Measurements from ENCODE around the gene HSPB8.

Gene HSPB8

DNA sequence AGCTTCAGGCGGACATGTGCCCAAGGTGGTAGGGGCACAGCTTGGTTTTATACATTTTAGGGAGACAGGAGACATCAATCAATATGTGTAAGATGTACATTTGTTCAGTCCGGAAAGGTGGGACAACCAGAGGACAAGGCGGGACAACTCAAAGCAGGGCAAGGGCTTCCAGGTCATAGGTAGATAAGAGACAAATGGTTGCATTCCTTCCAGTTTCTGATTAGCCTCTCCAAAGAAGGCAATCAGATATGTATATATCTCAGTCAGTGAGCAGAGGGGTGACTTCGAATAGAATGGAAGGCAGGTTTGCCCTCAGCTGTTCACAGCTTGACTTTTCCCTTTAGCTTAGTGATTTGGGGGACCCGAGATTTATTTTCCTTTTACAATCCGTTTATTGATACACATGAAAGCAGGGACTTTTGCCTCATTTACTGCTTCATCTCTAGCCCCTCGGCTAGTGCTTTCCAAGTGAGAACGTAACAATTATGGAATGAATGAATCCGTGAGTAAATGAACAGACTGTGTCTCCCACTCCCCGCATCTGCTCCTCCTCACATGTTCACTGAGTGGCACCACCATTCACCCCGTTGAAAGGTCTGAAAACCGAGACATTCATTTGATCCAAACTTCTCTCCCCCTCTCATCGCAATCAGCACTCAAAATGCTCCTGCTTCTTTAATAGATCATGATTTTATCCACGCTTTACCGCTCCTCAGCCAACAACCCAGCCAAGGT lies 6.9 kb upstream of the HSPB8 start:
- DNase-seq = no peak

DNA sequence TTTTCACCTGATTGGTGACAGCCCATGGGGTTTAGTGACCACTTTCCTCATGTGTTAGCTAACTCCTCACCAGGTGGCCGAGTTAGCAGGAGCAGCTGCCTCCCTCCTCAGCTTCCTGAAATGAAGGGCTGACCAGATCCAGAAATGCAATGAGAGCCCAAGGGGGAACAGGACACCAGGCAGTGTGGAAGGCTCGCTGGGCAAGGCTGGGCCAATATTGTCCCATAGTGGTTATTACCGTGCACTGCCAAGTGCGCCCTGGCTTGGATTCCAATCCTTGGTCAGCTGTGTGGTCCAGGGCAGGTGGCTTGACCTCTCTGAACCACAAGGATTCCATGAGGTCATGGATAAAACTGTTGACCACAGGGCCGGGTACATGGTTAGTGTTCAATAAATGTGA lies 3.6 kb upstream of the HSPB8 start:
- no peak for DNase-seq

DNA sequence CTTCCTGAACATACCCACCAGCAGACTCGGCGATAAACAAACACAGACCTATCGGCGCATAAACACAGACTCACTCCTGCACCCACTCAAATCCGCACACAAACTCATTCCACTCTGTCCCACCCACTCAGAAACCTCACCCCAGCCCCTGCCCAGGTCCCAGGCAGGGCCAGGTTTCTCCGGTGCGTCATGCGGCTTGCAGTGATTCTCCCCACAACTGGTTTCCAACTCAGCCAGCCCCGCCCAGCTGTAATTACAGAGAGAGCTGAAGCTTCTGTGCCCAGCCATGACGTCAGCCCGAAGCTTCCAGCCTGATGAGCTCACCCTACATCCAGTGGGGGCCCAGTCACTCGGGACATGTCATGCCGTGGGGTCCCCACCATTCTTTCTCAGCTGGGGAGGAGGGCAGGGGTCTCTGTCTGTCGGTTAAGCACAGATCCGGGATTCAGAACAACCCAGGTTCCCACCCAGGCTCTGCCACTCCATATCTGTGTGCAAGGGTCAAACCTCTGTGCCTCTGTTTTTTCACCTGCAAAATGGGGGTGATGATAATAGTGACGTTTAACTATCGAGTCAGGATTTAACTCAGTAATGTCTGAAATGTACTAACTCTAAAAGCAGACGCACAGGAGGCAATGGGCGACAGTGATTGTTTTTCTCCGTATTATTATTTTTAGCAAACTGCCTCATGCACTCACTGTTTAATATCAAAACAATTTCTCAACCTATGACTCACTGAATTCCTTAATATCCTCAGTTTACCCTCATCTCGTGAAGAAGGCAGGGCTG lies 2.3 kb upstream of the HSPB8 start:
- no peak for DNase-seq

DNA sequence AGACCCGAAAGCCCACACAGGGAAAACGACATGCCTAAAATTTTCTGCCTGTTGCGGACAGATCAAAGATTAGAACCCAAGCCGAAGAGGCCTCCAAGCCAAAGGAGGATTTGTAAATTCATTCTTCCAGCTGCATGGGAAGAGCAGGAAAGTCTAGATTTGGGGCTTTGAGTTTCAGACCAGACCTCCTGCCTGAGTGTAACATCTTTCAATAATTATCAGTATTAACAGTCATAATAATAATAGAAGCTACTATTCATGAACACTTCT lies 1.7 kb upstream of the HSPB8 start:
- DNase-seq = no peak

DNA sequence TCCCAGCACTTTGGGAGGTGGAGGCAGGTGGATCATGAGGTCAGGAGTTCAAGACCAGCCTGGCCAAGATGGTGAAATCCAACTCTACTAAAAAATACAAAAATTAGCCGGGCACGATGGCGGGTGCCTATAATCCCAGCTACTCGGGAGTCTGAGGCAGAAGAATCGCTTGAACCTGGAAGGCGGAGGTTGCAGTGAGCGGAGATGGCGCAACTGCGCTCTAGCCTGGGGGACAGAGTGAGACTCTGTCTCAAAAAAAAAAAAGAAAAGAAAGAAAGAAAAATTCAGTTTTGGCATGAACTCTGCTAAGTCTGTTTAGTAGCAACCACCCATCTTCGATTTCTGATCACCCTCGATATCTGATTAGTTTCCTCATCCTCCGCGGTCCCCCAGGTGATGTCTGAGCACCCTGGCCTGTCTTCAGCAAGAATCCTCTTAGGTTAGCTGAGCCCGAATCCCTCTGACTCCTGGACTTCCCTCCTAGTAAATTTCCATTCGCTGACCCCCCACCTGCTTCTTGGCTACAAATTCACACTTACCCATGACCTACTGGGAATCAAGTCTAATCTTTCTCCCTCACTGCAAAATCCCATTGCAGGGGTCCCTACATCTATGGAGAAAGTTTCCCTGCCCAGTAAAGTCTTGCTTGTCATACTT lies 879 bp upstream of the HSPB8 start:
- DNase-seq = no peak

DNA sequence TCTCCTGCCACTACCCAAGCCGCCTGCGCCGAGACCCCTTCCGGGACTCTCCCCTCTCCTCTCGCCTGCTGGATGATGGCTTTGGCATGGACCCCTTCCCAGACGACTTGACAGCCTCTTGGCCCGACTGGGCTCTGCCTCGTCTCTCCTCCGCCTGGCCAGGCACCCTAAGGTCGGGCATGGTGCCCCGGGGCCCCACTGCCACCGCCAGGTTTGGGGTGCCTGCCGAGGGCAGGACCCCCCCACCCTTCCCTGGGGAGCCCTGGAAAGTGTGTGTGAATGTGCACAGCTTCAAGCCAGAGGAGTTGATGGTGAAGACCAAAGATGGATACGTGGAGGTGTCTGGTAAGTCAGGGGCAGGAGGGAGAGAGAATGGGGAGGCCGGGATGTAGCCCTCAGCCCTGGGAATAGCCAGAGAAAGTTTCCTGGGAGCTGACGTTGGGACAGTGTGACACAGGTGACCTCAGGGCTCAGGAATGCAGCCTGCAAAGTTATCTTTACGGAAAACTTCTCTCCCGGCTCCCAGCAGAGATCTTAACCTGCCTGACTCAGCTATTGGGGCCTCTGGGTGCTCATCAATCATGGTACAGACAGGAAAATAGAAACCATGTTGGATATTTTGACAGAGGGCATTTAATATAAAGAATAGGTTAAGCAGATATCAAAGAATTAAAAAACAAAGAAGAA lies 747 bp downstream of the HSPB8 start:
- DNase-seq = no peak

DNA sequence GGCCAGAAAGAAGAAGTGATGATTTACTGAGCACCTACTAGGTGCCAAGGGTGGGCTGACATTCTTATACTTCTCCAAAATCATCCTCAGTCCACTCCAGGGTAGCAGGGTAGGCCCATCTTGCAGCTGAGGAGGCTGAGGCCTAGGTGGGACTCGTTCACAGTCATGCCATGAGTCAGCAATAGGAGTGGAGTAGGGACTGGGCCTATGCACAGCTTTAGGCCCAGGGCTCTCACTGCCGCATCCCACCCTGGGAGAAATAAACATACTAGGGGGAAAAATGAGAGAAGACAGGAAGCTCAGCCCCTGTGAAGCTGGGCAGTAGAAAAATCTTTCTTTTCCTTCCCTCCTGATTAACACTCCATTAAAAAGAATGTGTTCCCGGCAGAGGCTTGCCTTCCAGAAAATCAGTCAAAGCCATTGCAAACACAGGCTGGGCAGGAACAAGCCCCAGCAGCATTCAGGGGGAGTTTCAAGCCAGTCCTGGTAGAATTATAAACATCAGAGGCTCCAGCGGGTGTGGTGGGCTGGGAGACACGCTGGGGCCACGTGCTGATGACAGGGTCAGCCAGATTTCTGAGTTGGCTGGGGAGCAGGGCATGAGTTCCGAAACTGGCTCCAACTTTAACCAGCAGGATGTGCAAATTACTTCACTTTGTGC lies 1.8 kb downstream of the HSPB8 start:
- no peak for DNase-seq

DNA sequence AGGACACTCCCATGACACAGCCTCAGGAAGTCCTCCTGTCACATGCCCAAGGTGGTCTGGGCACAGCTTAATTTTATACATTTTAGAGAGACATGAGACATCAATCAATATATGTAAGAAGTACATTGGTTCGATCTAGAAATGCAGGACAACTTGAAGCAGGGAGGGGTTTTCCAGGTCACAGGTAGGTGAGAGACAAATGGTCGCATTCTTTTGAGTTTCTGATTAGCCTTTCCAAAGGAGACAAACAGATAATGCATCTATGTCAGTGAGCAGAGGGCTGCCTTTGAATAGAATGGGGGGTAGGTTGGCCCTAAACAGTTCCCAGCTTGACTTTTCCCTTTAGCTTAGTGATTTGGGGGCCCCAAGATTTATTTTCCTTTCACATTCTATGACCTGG lies 2.5 kb downstream of the HSPB8 start:
- no peak for DNase-seq

DNA sequence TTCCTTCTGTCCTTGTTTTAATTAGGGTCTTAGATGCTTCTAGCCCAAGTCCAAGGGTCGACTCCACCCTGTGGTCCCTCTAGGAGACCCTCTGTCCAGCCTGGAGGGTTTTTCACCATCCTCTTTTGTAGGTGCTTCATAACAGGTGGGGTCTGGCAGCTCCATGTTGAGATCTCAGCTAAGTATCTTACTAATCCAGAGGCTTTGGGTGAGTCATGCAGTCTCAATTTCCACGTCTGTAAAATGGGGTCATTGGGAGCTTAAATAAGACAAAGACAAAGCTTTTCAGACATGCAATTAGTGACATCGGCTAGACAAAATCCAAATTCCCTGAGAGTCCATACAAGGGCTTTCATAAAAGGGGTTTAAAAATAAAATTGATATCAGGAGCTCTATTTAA lies 3.2 kb downstream of the HSPB8 start:
- no peak for DNase-seq

DNA sequence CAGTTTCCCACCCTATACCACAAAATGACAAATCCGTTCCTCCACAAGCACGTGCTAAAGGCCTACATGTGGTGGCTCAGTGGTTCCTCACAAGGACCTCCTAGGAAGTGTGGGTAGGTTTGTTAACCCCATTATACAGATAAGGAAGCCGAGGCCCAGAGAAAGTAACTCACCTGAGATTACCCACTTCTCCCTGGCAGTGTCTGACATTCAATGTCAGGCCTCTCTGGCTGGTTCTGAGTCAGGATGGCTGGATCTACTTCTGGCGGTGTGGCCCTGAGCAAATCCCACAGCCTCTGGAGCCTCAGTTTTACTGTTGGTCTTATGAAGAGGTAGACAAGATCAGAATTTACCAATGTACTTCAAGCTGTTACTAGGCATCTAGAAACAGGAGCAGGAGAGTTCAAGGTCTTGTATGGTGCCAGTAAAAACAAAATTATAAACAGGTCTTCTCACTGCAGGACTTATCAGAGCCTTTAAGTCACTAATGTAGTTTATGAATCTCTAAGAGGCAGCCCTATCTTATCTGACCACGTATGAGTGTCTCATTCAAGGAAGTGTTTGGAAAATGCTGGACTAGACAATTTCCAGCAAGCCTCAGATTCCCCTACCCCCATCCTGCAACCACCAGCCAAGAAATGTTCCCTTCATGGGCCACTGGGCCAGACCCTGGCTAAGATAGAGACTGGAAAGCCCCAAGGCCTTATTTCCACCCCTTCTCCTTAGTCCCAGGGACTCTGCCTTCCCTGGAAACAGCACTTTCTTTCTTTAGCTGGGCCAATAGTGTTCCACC lies 4.2 kb downstream of the HSPB8 start:
- DNase-seq = no peak

DNA sequence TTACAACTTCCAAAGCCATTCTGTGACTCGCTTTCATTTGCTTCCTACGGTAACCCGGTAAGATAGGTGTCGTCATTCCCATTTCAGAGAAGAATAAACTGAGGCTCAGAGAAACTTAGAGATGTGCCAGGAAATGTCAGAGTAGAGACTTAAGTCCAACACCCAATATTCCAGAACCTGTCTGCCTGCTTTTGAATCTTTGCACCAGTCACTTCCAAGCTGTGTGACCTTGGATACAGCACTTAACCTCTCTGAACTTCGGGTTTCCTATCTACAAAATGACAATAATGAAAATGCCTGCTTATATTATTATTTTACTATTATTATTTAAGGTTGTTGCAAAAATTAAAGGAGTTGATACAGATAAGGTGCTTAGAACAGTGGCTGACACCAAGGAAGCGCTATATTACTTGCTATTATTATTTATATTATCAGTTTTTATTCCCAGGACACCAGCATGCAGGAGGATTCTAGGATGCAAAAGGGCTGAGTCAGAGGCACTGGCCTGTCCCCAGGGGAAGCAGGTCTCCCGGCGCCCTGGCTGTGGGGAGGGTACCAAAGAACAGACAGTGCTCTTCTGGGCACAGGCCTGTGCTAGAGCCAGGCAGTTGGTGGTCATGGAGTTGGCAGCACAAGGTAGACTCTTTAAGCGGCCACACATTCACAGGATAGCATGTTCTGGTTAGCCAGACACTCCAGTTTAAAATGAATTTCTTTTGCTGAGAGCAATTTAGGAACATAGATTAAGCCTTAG lies 5.4 kb downstream of the HSPB8 start:
- DNase-seq = no peak

DNA sequence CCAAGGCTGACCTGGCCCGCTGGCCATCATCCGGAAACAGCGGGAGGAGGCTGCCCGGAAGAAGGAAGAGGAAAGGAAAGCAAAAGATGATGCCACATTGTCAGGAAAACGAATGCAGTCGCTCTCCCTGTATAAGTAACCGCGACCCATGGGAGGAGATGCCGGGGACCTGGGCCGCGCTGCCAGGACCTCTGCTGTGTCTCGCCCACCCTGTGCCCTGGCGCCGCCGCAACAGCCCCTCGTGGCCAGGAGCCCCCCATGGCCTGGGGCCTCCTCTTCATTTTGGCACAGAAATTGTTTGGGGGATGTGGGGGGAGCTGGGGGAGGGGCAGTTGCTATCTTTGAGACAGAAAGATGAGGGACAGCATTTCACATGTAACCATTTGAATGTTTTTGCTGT lies 16.5 kb downstream of the HSPB8 start:
- no peak for DNase-seq

DNA sequence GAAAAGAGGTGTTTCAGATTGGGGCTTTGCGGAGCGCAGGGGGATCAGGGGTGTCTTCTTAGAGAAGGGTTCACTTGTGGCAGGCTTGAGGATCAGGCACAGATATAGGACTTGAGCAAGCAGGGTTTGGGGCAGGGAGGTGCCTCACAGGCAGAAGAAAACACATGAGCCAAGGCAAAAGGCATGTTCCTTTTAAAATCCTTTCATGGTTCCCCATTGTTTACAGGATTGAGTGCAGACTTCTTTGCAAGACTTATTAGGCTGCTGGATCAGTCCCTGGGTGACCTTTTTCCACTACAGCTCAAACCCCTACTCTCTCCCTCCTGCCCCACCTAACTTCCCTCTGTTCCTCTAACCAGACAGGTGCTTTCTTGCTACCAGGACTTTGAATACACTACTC lies 19.7 kb downstream of the HSPB8 start:
- DNase-seq = no peak

DNA sequence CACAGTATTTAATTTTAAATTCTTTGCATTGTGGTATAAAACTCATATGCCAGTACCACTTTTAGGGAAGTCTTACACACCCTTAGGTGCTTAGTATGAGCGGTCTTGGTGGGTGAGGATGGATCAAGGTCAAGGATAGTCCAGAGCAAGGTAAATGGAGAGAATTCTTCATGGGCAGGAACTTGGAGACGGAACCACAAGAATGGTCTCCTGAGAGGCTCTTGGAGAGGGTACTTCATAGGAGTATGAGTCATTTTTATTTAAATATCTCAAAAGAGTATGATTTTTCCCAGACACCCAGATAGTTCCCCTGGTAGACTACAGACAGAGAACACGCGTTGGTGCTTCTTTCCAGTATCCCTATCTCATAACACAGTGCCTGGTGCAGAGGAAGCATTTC lies 21.9 kb downstream of the HSPB8 start:
- no peak for DNase-seq

DNA sequence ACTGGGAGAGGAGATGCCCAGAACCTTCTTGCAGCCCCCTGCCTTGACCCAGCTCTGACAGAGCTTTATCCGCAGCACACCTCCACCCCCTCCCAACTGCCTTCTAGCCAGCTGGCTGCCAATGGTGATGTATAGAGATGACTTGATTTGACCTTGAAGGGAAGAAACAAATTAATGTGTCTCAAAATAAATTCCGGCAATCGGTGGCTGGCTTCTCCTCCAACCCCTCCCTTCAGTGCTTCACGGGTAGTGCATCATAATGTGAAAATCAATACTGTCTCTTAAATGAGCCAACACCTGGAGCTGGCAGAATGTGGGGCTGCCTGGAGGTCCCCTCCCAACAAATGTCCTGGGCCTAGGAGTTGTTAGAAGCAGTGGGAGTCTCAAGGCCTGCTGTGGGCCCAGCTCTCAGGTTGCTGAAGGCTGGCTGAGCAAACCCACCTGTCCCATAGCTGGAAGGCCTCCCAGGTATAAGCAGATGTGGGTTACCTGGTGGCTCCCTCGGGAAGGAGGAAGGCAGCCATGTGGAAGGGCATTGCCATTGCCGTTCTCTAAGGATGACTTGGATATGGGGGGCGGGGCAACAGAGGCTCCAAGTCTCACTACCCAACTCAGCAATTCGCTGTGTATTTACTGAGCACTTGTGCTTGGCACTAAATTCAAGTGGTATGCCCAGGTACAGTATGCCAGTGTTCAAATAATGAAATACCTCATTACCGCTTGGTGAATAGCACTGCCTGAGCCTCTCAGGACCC lies 23.2 kb downstream of the HSPB8 start:
- DNase-seq = no peak

DNA sequence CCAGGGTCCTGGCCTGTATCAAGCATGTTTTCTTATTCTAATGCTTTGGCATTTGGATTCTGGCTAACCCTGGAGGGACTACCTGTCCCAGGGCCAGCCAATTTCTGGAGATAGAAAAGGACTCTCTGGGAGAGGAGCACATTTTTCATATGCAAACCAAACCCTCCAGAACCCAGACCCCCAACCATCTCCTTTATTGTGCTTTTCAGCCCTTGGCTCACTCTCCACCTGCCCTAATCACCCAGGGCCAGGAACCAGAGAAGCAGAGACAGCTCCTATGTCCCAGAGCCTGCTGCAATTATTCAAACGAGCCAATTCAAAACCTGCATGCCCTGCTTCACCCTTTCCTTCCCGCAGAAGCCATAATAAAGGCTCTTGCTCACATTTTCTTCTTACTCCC lies 23.8 kb downstream of the HSPB8 start:
- no peak for DNase-seq

DNA sequence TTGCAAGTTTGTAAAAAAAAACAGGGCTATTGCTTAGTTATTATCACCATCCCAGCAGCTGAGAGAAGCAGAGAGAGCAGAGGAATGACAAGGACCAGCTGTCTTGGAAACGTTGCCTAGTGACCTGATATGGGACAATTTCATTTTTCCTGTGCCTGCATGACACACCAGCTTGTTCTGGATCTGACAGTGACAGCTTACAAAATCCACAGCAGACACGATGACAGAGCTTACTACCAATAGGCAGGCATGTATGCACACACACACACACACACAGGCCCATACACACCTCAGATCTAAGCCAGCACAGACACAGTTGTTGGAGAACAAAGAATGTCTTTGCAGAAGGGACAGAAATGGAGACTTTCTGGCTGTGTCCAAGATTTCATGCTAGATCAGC lies 25.4 kb downstream of the HSPB8 start:
- DNase-seq = no peak

DNA sequence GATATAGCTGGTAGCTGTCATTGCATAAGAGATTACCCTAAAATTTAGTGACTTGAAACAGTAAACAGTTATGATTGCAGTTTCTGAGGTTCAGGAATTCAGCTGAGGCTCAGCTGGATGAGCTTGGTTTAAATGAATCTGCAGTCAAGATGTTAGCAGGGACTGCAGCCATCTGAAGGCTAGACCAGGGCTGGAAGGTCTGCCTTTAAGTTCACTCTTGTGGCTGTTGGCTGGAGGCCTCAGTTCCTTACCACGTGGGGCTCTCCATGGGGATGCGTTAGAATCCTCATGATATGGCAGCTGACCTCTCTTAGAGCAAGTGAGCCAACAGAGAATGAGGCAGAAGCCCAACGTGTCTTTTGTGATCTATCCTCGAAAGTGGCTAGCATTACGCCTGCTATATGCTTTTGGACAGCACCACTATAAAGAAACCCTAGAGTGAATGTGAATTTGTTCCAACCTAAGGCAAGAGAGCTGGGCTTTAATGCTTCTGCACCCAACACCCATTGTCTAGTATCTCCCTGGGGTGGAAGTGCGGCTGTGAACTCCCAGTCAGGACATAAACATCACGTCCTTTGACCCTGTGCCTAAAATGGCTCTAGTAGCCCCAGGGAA lies 26.0 kb downstream of the HSPB8 start:
- no peak for DNase-seq

DNA sequence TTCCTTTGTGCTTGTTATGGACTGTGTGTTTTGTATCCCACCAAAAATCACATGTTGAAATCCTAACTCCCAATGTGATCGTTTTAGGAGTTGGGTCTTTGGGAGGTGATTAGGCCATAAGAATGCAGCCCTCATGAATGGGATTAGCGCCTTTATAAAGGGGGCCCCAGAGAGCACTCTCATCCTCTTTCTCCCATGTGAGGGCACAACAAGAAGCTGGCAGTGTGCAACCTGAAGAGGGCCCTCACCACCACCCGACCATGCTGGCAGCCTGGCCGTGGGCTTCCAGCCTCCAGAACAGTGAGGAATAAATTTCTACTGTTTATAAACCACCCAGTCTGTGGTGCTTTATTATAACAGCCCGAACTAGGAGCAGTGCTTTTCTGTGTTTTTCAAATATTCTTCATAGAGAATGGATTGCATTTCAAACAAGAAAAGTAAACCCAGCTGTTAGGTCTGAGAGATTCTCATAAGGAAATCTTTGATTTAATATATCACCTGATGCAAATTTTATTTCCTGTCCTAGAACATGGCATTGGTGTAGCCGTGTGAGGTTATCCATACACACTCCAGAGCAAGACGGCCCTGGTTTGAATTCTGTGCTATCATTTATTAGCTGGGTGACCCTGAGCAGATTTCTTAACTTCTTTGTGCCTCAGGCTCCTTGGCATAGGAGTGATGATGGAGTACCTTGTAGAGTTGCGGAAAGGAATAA lies 27.8 kb downstream of the HSPB8 start:
- no peak for DNase-seq

DNA sequence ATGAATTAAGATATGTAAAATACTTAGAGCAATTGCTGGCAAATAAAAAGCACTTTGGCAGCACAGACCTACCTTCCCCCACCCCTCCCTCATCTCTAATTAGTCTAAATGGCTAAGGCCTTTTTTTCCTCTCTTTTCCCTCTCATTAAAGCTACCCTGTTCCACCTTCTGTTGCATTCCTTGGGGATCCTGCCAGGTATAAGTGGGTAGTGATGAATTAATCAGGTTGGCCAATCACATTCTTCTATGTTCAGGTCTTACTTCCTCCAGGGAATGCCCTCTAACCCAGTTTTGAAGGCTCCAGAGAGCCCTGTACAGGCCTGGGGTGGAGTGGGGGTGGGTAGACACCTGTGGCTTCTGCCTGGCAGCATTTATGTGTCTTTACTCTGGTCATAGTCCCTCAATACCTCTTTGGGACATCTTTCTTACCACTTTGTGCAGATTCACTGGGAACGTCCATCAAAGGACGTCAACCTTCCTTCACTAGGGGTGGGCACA lies 28.4 kb downstream of the HSPB8 start:
- DNase-seq = no peak

All from stimulated activated CD4-positive, alpha-beta T cell treated with anti-CD3 and anti-CD28 coated beads, Interleukin-4, amount 100 ng/mL, for 1 hour (primary cell).